Measurements from ENCODE around the gene HIGD1A.

Gene HIGD1A

GRCh38 chr3:42762046-42762724 lies 42.1 kb downstream of the HIGD1A start:
- TF ChIP-seq, protein P1, sequence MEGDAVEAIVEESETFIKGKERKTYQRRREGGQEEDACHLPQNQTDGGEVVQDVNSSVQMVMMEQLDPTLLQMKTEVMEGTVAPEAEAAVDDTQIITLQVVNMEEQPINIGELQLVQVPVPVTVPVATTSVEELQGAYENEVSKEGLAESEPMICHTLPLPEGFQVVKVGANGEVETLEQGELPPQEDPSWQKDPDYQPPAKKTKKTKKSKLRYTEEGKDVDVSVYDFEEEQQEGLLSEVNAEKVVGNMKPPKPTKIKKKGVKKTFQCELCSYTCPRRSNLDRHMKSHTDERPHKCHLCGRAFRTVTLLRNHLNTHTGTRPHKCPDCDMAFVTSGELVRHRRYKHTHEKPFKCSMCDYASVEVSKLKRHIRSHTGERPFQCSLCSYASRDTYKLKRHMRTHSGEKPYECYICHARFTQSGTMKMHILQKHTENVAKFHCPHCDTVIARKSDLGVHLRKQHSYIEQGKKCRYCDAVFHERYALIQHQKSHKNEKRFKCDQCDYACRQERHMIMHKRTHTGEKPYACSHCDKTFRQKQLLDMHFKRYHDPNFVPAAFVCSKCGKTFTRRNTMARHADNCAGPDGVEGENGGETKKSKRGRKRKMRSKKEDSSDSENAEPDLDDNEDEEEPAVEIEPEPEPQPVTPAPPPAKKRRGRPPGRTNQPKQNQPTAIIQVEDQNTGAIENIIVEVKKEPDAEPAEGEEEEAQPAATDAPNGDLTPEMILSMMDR (IDR thresholded peaks at IDR 0.05; ENCODE audit: insufficient read depth, low read depth, low read length, missing control alignments), result no peak
- H3K4me3 ChIP-seq (ENCODE audit: low read depth, low read length), result no peak overlapping the region
- DNase-seq (ENCODE audit: low read depth), result no peak

DNA sequence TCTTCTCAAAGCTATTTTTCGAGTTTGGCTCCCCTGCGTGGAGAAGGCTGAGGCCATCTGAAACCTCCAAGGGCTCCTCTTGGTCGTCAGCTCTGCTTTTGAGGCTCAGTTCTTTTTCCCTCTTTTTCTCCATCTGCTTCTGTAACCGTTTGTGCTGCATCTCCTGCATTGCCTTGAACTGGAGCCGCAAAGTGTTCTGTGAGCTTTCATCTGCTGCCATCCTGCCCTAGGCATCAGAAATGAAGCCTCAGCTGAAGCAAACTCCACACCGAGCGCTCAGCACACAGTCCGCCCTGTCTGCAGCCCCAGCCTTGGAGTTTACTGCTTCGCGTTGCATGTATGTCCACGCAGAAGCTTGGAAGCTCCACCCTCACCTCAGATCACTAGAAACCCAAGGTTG lies 46.2 kb downstream of the HIGD1A start:
- H3K4me3 ChIP-seq (ENCODE audit: low read depth, low read length), result no peak overlapping the region
- TF ChIP-seq, protein P1 (IDR thresholded peaks at IDR 0.05; ENCODE audit: insufficient read depth, low read depth, low read length, missing control alignments), result no peak
- DNase-seq (ENCODE audit: low read depth), result no peak

DNA sequence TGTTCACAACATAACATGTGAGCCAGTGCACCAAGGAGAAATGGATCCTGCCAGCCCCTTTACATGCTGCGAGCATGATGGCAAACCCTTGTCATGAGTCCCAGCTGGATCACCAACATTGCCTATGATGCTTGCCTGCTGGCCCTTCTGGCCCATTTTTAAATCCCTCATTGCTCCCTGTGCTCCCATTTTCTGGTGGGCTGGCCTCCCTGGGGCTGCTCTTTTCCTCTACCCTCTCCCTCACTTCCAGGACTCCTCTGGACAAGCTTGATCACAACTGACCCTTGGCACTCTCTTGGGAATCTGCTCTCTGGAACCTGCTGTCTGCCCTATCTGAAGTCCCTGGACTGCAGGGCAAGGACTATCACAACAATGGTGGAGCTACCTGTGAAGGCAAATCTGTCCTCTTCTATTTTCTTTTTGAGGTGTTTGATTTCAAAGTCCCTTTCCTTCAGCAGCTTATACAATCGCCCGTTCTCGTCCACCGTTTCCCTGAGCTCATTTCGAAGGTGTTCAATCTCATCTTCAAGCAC lies 47.5 kb downstream of the HIGD1A start:
- TF ChIP-seq, protein P1 (IDR thresholded peaks at IDR 0.05; ENCODE audit: insufficient read depth, low read depth, low read length, missing control alignments), result no peak
- no peak overlapping the region for H3K4me3 ChIP-seq (ENCODE audit: low read depth, low read length)
- no peak for DNase-seq (ENCODE audit: low read depth)

DNA sequence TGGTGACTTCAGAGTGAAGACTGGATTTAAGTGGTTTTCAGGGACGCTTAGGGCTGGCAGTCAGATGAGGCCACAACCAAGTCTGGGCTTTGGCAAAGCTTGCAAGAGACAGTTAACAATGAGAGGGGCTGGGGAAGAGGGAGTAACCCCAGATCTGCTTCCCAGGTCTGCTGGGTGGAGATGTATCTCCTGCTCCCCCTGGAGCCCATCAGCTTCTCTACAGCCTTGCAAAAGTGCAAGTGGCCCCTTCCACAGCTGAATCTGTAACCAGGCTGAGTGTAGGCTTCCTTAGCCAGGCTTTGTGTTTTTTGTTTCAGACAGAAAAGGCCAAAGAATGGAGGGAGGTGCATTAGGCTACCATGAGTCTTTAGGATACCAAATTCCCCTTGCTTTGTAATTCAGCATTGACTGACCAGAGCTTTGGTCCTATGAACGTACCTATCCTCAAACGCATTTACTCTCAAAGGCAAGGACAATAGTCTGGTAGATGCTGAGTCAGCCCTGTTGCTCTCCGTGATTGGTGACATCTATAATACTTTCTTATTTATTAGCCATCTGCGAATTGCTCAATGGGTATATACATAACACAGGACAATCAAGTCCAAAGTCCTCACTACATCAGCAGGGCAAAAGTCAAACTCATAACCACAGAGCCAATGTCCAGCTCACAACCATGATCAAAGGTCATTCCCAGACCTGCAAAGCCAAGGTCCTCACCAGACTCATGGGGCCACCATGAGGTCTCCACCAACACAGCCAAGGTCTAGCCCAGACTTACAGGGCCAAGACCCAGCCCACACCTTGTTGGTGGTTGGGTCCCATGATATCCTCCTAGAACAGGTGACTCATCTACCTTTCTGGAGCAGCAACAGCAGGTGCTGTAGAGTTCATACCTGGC lies 48.4 kb downstream of the HIGD1A start:
- peak; percentile 38 for DNase-seq (ENCODE audit: low read depth)
- H3K4me3 ChIP-seq (ENCODE audit: low read depth, low read length), result no peak overlapping the region
- TF ChIP-seq, protein P1 (IDR thresholded peaks at IDR 0.05; ENCODE audit: insufficient read depth, low read depth, low read length, missing control alignments), result peak; percentile 42

DNA sequence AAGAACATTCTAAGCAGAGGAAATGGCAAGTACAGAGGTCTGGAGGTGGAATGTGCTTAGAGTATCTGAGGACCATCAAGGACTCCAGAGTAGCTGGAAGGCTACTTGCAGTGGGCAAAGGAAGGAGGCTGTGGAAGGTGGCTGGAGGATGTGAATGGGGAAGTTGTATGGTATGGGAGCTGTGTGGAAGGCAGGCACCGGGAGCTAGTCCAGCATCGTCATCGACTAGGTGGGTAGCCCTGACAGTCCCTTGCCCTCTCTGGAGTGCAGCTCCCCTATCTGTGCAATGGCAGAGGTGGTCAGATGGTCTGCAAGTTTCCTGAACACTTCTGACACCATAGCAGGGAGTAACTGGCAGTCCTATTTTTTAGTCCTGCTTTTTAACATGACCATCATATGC lies 50.5 kb downstream of the HIGD1A start:
- TF ChIP-seq, protein P1 (IDR thresholded peaks at IDR 0.05; ENCODE audit: insufficient read depth, low read depth, low read length, missing control alignments), result no peak
- H3K4me3 ChIP-seq (ENCODE audit: low read depth, low read length), result no peak overlapping the region
- no peak for DNase-seq (ENCODE audit: low read depth)

DNA sequence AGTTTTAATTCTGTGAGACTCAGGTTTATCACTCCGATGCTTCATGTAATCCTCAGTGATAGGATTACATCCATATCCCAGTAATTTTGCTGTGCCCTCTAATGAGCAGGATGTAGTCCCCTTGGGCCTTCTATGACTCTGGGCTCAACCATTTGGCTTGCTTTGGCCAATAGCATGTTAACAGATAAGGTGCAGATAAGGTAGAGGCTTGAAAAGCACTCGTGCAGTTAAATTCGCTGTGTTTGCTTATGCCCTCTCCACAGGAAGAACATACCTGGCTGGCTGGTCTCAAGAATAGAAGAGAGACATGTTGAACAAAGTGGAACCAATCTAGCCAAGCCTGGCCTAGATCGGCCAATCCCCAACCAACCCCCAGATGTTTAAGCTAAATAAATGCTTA lies 51.3 kb downstream of the HIGD1A start:
- H3K4me3 ChIP-seq (ENCODE audit: low read depth, low read length), result no peak overlapping the region
- TF ChIP-seq, protein P1 (IDR thresholded peaks at IDR 0.05; ENCODE audit: insufficient read depth, low read depth, low read length, missing control alignments), result no peak
- no peak for DNase-seq (ENCODE audit: low read depth)

Measured in GM12865 (cell line).